ENCODE results near the gene FH.

FH gene

GRCh38 chr1:241550318-241550717 lies 30.8 kb upstream of the FH start:
- FAIRE-seq = peak; percentile 5
- TF ChIP-seq PAX5 (IDR thresholded peaks at IDR 0.05; ENCODE audit: insufficient read depth, low read length, severe bottlenecking) (no peak), TAF1 (IDR thresholded peaks at IDR 0.05; ENCODE audit: low read depth, low read length) (no peak), SPI1 (IDR thresholded peaks at IDR 0.05; ENCODE audit: low read depth, low read length) (no peak)
- no peak for DNase-seq (ENCODE audit: insufficient read length, low spot score)

GRCh38 chr1:241548008-241548407 lies 28.5 kb upstream of the FH start:
- FAIRE-seq (no peak), DNase-seq (ENCODE audit: insufficient read length, low spot score) (no peak)
- TF ChIP-seq PAX5 (IDR thresholded peaks at IDR 0.05; ENCODE audit: insufficient read depth, low read length, severe bottlenecking) = no peak

GRCh38 chr1:241542199-241542907 lies 22.8 kb upstream of the FH start:
- FAIRE-seq = no peak
- TF ChIP-seq TAF1 (IDR thresholded peaks at IDR 0.05; ENCODE audit: low read depth, low read length) = no peak
- no peak for TF ChIP-seq PAX5 (IDR thresholded peaks at IDR 0.05; ENCODE audit: insufficient read depth, low read length, severe bottlenecking)
- TF ChIP-seq POLR2AphosphoS5 (IDR thresholded peaks at IDR 0.05; ENCODE audit: low read depth, low read length) = no peak
- TF ChIP-seq SPI1 (IDR thresholded peaks at IDR 0.05; ENCODE audit: low read depth, low read length) = no peak
- TF ChIP-seq POLR2A (IDR thresholded peaks at IDR 0.05; ENCODE audit: low read depth, low read length) = no peak
- TF ChIP-seq POU2F2 (IDR thresholded peaks at IDR 0.05; ENCODE audit: low read depth, low read length) = no peak
- DNase-seq (ENCODE audit: insufficient read length, low spot score) = no peak

- FAIRE-seq (peak; percentile 5), DNase-seq (ENCODE audit: insufficient read length, low spot score) (no peak)
- TF ChIP-seq TAF1 (IDR thresholded peaks at IDR 0.05; ENCODE audit: low read depth, low read length) (no peak), SPI1 (IDR thresholded peaks at IDR 0.05; ENCODE audit: low read depth, low read length) (no peak), POLR2AphosphoS5 (IDR thresholded peaks at IDR 0.05; ENCODE audit: low read depth, low read length) (no peak), POLR2A (IDR thresholded peaks at IDR 0.05; ENCODE audit: low read depth, low read length) (no peak), POU2F2 (IDR thresholded peaks at IDR 0.05; ENCODE audit: low read depth, low read length) (no peak), PAX5 (IDR thresholded peaks at IDR 0.05; ENCODE audit: insufficient read depth, low read length, severe bottlenecking) (no peak)
Measured at GRCh38 chr1:241536969-241537368, 17.4 kb upstream of the FH start.

GRCh38 chr1:241536304-241536703 lies 16.7 kb upstream of the FH start:
- DNase-seq (ENCODE audit: insufficient read length, low spot score) = no peak
- FAIRE-seq = no peak
- TF ChIP-seq PAX5 (IDR thresholded peaks at IDR 0.05; ENCODE audit: insufficient read depth, low read length, severe bottlenecking) (no peak), POLR2A (IDR thresholded peaks at IDR 0.05; ENCODE audit: low read depth, low read length) (no peak), POU2F2 (IDR thresholded peaks at IDR 0.05; ENCODE audit: low read depth, low read length) (no peak), POLR2AphosphoS5 (IDR thresholded peaks at IDR 0.05; ENCODE audit: low read depth, low read length) (no peak), TAF1 (IDR thresholded peaks at IDR 0.05; ENCODE audit: low read depth, low read length) (no peak), SPI1 (IDR thresholded peaks at IDR 0.05; ENCODE audit: low read depth, low read length) (no peak)

GRCh38 chr1:241533326-241534115 lies 14.0 kb upstream of the FH start:
- DNase-seq (ENCODE audit: insufficient read length, low spot score) (no peak), FAIRE-seq (peak; percentile 92)
- no peak for TF ChIP-seq POLR2AphosphoS5 (IDR thresholded peaks at IDR 0.05; ENCODE audit: low read depth, low read length)
- TF ChIP-seq PAX5 (IDR thresholded peaks at IDR 0.05; ENCODE audit: insufficient read depth, low read length, severe bottlenecking) = no peak
- TF ChIP-seq TAF1 (IDR thresholded peaks at IDR 0.05; ENCODE audit: low read depth, low read length) = no peak
- no peak for TF ChIP-seq POLR2A (IDR thresholded peaks at IDR 0.05; ENCODE audit: low read depth, low read length)
- no peak for TF ChIP-seq SPI1 (IDR thresholded peaks at IDR 0.05; ENCODE audit: low read depth, low read length)
- TF ChIP-seq POU2F2 (IDR thresholded peaks at IDR 0.05; ENCODE audit: low read depth, low read length) = no peak

- no peak for DNase-seq (ENCODE audit: insufficient read length, low spot score)
- peak; percentile 90 for FAIRE-seq
Measured at GRCh38 chr1:241532864-241533263, 13.3 kb upstream of the FH start.

GRCh38 chr1:241532162-241532531 lies 12.6 kb upstream of the FH start, which contains the start of gene KMO:
TSS of gene KMO (plus strand) at chr1:241532378. CDS start at chr1:241532445, 67 bp downstream.
- FAIRE-seq = no peak
- TF ChIP-seq PAX5 (IDR thresholded peaks at IDR 0.05; ENCODE audit: insufficient read depth, low read length, severe bottlenecking) (no peak), POLR2A (IDR thresholded peaks at IDR 0.05; ENCODE audit: low read depth, low read length) (0 out of 2 replicates have a peak, but pooled peaks have one; percentile 18)
- DNase-seq (ENCODE audit: insufficient read length, low spot score) = no peak

More at GRCh38 chr1:241532864-241533263, 13.3 kb upstream of the FH start:
- TF ChIP-seq POU2F2 (IDR thresholded peaks at IDR 0.05; ENCODE audit: low read depth, low read length) = no peak
- TF ChIP-seq POLR2AphosphoS5 (IDR thresholded peaks at IDR 0.05; ENCODE audit: low read depth, low read length) = peak; percentile 68
- 0 out of 2 replicates have a peak, but pooled peaks have one; percentile 79 for TF ChIP-seq POLR2A (IDR thresholded peaks at IDR 0.05; ENCODE audit: low read depth, low read length)

- TF ChIP-seq PAX5 (IDR thresholded peaks at IDR 0.05; ENCODE audit: insufficient read depth, low read length, severe bottlenecking) = no peak
- no peak for TF ChIP-seq POU2F2 (IDR thresholded peaks at IDR 0.05; ENCODE audit: low read depth, low read length)
- no peak for TF ChIP-seq SPI1 (IDR thresholded peaks at IDR 0.05; ENCODE audit: low read depth, low read length)
- no peak for TF ChIP-seq POLR2A (IDR thresholded peaks at IDR 0.05; ENCODE audit: low read depth, low read length)
- TF ChIP-seq TAF1 (IDR thresholded peaks at IDR 0.05; ENCODE audit: low read depth, low read length) = no peak
- TF ChIP-seq POLR2AphosphoS5 (IDR thresholded peaks at IDR 0.05; ENCODE audit: low read depth, low read length) = no peak
- DNase-seq (ENCODE audit: insufficient read length, low spot score) (no peak), FAIRE-seq (peak; percentile 71)
Measured at GRCh38 chr1:241531195-241532161, 11.9 kb upstream of the FH start.
